GM18498 (cell line): Measurements from ENCODE around the gene PRKX.
A peak's percentile ranks its signal among the peaks of the same experiment; 100 is the strongest.
"Not testable (repeated sequence)": the region's sequence is repeated elsewhere in the genome, so short reads cannot be mapped to it uniquely, and the experiment has no call there.

ENCODE experiments used
- ATAC-seq: cut with Tn5 transposase; IDR thresholded peaks from one replicate; pipeline ENCODE4 v1.9.1; 2021; ENCODE audit warnings: mild to moderate bottlenecking, moderate library complexity; ENCODE audit not compliant: unreplicated experiment

Gene PRKX

GRCh38 chrX:3712051-3712869 is 1.2 kb downstream of the PRKX start:
- ATAC-seq: no peak

- ATAC-seq: no peak
These were observed 2.0 kb downstream of the PRKX start for GRCh38 chrX:3711331-3711917.

GRCh38 chrX:3707673-3708274 is 5.7 kb downstream of the PRKX start:
- not testable (repeated sequence) for ATAC-seq

GRCh38 chrX:3706481-3706880 is 7.0 kb downstream of the PRKX start:
- no peak for ATAC-seq

GRCh38 chrX:3703251-3703650 is 10.2 kb downstream of the PRKX start:
- ATAC-seq: not testable (repeated sequence)

GRCh38 chrX:3702095-3702494 is 11.4 kb downstream of the PRKX start:
- ATAC-seq: not testable (repeated sequence)

GRCh38 chrX:3701445-3701928 is 12.0 kb downstream of the PRKX start:
- not testable (repeated sequence) for ATAC-seq

- ATAC-seq: peak; percentile 74
These were observed 13.5 kb downstream of the PRKX start for GRCh38 chrX:3699821-3700381.

- ATAC-seq: no peak
These were observed 15.7 kb downstream of the PRKX start for GRCh38 chrX:3697701-3698279.

GRCh38 chrX:3697220-3697684 is 16.2 kb downstream of the PRKX start:
- ATAC-seq: no peak

- no peak for ATAC-seq
These were observed 17.9 kb downstream of the PRKX start for GRCh38 chrX:3695536-3695935.

GRCh38 chrX:3690140-3690539 is 23.3 kb downstream of the PRKX start:
- ATAC-seq: no peak

GRCh38 chrX:3683236-3683635 is 30.2 kb downstream of the PRKX start:
- not testable (repeated sequence) for ATAC-seq

- ATAC-seq: no peak
These were observed 33.0 kb downstream of the PRKX start for GRCh38 chrX:3680459-3680858.

GRCh38 chrX:3679669-3680068 is 33.8 kb downstream of the PRKX start:
- no peak for ATAC-seq

- ATAC-seq: no peak
These were observed 35.1 kb downstream of the PRKX start for GRCh38 chrX:3678328-3678727.

GRCh38 chrX:3674881-3675280 is 38.6 kb downstream of the PRKX start:
- no peak for ATAC-seq

GRCh38 chrX:3669841-3670475 is 43.5 kb downstream of the PRKX start:
- ATAC-seq: no peak

- no peak for ATAC-seq
These were observed 46.5 kb downstream of the PRKX start for GRCh38 chrX:3666975-3667374.

- no peak for ATAC-seq
These were observed 48.5 kb downstream of the PRKX start for GRCh38 chrX:3664921-3665320.
